Right forelimb (tissue), 1 donor: ENCODE data around the gene PSMG3.
A peak's percentile ranks its signal among the peaks of the same experiment; 100 is the strongest.
"Not testable (repeated sequence)": the region's sequence is repeated elsewhere in the genome, so short reads cannot be mapped to it uniquely, and the experiment has no call there.

Experiments
- DNase-seq: peaks from one replicate; pipeline ENCODE4 v3.0.0-alpha.2; 2018

PSMG3 gene

DNA sequence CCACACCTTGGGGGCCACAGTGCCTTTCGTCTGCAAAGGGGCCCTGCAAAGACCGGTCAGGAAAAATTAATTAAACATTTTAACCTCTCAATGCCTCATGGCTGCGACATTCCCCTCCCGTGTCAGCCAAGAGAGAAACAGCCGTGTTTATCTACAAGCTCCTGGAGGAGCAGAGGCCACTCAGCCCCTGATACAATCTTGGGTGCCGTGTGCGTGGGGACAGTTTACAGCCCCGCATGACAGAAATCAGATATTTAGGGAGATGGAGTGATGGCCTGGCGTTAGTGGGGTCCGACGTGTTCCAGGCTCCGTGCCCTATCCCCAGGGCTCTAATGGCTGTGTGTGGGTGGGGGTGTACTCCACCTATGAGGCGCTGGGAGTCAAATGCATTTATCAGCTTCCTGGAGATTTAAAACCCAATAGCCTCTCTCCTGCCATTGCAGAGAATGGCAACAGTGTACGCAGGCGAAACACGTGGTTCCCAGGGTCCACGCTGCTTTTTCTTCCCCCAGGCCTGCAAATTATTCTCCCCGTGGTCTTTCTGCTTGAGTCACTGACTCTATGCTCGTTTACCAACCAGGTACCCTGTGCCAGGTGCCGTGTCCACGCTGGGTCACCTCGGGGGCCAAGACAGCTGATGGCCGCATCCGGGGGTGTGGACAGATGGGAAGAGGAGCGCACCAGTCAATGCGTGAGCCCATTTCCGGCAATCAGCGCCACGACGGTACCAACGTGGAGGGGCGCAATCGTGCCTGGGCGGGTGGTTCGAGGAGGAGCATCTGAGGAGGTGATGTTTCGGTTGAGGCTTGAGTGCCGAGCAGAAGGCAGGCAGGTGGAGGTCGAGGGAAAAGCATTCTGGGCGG is 26.6 kb upstream of the PSMG3 start:
- no peak for DNase-seq

DNA sequence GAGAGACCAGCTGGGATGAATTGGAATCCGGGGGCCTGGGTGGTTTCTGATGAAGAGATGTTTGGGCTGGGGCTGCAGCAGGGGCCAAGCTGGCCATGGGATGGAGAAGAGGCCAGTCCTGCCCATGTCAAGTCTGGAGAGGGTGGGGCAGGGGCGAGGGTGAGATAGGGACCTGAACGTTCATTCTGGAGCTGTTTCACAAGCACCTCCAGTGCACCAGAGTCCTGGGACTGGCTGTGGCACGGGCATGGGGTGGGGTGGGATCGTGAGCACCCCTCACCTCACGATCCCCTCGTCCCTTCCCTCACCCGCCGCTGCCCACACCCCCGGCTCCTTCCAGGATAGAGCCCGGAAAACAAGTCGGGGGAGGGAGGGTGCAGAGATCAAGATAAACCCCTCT is 25.8 kb upstream of the PSMG3 start:
- no peak for DNase-seq

DNA sequence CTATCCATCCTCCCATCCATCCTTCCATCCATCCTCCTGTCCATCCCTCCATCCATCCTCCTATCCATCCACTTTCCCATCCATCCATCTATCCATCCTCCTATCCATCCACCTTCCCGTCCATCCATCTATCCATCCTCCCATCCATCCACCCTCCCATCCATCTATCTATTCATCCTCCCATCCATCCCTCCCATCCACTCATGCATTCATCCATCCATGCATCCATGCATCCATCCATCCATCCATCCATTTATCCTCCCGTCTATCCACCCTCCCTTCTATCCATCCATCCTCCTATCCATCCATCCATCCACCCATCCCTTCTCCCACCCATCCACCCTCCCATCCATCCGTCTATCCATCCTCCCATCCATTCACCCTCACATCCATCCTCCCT is 25.2 kb upstream of the PSMG3 start:
- DNase-seq, result no peak

DNA sequence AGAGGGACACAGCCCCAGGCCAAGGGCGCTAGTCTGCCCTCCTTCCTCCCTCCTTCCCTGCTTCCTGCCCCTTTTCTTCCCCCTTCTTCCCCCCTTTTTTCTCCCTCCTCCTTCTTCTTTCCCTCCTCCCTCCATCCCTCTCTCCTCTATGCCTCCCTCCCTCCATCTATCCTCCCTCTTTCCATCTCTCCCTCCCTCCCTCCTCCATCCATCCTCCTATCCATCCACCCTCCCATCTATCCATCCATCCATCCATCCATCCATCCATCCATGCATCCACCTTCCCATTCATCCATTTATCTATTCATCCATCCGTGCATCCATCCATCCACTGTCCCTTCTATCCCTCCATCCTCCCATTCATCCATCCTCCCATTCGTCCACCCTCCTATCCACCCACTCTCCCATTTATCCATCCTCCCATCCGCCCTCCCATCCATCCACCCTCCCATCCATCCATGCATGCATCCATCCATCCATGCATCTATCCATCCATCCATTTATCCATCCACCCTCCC is 24.1 kb upstream of the PSMG3 start:
- no peak for DNase-seq

DNA sequence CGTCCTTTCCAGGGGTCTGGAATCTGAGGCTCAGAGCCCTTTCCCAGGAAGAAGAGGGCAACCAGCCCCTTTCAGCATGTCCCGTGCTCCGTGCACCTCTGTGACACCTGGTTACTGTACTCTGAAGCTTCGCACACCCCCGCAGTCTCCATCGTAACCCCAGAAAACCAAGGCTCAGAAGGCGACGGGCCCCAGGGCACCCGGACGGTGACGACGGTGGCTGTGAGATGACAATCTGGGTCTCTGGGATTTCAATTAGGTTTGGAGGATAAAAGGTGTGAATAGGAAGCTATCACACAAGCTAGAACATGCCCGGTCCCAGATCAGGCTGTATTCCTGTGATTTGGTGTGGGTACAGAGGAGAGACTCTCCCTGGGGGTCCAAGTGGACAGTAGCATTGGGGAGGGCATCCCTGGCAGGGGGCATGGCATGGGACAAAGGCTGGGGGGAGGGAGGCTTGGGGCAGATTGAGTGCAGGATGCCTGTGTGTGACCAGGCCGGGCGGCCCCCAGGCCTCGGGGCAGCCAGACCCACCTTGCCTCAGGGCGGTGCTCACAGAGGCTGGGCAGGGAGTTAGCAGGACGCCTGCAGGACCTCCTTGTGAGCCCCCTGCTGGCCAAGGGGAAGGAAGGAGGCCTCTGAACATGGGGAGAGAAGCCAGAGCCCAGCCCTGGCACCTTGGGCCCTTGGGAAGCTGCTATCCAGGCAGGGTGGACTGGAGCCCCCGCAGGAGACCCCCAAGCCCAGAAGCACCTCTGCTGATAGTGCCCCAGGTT is 23.4 kb upstream of the PSMG3 start:
- no peak for DNase-seq

DNA sequence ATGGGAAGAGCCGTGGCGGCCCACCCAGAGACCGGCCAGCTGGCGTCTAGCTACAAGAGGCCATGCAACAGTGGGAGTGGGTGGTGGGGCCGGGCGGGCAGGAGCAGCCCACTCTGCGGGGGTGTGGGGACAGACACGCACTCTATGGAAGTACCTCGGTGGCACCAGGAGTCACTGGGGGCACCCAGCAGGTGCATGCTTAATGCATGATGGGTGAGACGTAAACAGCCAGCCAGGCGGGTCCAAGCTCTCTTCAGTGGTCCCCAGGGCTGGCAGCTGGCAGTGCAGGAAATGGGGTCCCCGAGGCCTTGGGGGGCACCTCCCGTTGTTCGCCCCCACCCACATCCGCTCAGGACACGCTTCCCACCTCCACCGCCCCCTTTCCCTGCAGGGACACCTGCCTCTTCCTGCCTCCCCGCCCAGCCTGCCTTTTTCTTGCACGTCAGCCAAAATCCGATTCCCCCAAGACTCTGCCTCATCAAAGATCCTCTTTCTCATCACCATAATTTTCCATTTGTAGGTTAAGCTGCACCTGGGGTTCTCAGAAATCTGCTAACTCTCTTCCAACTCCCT is 22.6 kb upstream of the PSMG3 start:
- no peak for DNase-seq

DNA sequence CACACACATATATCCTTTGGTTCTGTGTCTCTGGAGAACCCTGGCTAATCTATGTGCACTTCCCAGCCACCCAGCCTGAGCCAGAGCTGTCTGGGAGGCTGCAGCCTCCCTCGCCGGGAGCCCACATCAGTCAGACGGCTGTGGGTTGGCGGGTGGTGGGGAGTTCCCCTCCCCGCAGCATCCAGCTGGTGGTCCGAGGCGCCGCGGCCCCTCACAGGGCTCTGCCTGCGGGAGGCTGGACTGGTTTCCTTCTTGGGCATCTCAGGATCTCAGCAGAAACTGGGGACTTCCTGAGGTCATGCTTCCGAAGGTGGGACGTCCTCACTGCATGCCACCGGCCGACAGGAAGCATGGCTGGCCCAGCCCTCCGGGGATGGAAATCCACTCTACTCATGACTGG is 22.0 kb upstream of the PSMG3 start:
- no peak for DNase-seq

DNA sequence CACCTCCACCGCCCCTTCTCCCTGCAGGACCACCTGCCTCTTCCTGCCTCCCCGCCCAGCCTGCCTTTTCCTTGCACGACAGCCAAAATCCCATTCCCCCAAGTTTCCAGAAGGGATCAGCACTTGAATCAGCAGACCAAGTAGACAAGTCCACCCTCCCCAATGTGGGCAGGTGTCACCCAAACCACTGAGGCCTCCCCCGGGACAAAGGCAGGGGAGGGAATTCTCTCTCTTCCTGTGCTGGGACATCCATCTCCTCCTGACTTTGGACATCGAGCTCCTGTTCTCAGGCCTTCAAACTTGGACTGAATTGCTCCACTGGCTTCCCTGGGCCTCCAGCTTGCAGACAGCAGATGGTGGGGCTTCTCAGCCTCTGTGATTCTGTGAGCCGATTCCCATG is 21.6 kb upstream of the PSMG3 start:
- DNase-seq, result no peak

DNA sequence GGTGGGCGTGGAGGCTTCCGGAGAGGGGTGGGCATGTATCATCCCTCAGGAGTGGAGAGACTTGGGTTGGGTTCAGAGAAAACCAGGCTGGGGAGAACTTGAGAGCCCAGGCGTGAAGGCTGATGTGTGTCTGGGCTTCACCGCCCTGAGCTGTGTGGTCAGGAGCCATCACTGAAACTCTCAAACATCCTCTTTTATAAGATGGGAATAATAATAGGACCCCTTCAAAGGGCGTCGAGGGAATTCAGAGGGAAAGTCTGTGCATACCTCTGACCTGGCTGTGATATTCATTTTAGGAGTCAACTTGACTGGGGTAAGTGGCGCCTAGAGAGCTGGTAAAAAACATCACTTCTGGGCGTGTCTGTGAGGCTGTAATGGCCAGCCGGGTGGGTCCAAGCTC is 21.1 kb upstream of the PSMG3 start:
- DNase-seq, result no peak

DNA sequence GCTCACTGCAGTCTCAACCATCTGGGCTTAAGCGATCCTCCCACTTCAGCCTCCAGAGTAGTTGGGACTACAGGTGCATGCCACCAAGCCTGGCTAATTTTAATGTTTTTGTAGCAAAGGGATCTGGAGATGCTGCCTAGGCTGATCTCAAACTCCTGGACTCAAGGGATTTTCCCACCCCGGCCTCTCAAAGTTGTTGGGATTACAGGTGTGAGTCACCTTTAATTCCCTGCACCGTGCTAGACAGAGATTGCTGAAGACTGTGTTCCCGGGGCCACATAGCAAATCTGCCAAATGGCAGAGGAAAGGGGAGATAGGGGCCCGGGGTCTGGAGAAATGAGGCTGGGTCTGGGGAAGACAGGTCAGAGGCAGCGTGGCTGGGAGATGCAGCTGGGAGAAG is 20.6 kb upstream of the PSMG3 start:
- DNase-seq, result no peak

DNA sequence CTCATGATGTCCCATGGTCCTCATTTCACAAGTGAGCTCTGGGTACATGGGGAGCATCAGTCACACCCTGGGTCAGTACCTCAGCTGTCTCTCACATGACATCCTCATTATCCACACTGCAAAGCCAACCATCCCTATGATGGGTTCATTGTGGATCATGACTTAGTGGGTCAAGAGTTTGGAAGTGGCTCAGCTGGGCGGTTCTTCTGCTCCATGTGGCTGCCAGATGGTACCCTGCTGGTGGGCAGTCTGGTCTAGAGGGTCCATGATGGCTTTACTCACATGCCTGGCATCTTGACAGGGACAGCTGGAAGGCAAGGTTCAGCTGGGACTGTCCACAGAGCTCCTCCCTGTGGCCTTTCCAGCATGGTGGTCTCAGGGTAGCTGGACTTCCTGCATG is 19.1 kb upstream of the PSMG3 start:
- no peak for DNase-seq

DNA sequence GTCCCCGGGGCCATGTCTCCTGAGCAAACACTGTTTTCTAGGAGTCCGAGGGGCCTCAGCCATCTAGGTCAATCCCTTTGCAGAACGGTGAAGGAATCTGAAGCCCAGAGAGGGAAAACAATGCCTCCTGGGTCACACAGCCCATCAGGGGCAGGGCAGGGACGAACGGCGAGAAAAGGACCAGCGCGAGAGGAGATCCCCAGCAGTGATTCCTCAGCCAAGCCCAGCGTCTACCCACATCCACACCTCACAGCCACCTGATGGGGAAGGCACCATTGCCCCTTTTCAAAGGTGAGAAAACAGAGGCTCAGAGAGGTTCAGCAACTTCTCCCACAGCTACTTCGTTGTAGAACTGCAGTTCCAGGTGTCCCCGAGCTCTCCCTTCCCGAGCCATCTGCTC is 17.9 kb upstream of the PSMG3 start:
- no peak for DNase-seq

DNA sequence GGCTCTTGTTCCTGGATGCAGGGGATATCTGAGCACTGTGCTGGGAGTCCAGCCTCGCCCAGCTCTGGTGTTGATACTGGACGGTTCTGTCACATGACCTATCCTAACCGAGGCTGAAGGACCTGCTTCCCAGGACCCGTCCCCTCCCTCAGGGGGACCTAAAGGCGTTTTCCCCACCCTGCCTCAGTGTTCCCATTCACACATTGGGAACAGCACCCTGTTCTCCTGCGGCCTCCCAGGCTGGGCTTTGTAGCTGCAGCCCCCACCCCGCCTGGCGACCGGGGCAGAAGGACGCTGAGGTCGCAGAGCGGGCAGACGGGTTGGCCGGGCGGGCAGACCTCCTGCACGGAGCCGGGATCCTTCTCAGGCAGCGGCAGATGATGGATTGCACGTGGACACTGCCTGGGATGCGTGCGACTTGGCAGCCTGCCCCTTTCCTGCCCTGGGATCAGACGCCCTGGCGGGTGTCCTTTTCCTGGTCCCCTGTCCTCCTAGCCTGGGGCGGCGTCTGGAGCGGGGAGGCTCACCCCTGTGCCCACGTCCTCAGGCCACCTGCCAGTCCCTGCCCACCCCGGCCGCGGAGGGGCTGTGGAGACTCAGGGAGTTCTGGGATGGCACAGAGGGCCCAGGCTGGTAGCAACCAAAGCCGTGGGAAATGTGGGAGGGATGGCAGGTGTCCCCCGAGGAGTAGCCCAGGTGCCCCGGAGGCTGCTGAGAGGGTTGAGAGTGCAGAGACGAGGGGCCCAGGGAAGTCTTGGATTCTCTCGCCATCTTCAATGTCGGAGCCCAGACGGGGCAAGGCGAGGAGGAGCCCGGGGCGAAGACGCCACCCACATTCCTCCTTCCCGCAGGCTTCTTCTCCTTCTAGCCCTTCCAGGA is 17.2 kb upstream of the PSMG3 start:
- DNase-seq, result no peak

DNA sequence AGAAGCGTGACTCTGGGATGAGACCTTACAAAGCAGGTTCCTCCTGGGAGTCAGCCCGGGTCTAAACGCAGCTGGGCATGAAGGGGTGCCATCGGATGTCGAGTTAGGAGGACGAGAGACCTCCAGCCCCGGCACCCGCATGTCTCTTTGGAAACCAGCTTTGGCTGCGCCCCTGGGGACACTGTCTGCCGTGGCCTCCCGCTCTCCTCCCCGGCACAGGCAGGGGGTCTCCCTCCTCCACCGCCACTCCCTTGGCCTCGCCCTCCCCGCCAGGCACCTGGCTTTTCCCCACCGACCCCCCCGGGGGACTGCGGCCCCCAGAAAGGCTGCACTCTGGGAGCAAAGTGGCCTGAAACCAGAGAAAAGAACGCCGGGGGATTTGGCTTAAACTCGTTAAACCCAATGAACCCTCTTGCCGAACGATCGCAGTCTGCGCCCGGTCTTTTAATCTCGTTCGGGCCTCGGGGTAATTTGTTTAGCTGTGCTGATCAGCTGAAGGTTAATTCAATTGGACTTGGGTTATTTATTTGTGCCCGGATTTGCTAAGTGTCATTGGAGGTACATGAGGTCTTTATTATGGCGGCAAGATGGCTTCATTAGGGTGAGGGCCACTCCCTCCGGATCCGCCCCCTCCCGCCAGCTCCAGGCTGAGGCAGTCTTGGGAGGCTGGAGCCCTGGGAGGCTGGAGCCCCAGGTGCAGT is 16.4 kb upstream of the PSMG3 start:
- no peak for DNase-seq

DNA sequence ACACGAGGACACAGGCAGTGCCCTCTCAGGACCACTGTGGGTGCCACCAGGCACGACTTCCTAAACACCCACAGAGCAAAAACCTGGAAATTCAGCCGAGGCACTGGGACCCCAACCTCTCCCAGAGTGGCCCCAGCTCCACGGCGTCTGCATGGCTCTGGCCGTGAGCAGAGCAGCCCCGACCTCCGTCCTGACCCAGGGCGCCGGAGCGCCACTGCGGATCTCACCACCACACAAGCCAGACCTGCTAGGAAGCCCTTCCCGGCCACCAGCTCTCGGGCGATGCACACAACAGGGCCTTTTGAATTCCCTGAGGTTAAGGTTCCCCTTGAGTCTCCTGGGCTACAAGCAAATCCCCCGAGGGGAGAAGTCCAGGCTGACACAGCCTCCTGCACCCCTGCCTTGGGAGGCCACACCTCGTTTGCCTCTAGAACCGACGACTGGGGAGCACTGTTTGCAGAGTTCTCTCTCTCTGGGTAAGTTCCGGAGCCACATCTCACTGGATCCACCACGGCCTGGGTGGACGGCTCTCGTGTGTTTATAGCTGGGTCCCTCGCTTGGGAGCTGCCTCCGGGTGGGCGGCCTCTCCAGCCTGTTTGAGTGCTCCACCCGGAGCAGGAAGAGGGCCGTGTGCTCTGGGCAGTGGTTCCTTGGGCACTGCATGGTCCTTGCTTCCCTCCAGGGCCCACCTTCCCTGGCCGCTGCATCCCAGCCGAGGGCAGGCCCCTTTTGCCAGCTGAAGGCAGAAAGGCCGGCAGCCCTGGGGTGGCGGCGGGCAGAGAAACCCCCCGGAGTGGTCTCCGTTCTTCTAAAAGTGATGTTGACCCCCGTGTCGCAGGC is 15.5 kb upstream of the PSMG3 start:
- DNase-seq, result no peak

DNA sequence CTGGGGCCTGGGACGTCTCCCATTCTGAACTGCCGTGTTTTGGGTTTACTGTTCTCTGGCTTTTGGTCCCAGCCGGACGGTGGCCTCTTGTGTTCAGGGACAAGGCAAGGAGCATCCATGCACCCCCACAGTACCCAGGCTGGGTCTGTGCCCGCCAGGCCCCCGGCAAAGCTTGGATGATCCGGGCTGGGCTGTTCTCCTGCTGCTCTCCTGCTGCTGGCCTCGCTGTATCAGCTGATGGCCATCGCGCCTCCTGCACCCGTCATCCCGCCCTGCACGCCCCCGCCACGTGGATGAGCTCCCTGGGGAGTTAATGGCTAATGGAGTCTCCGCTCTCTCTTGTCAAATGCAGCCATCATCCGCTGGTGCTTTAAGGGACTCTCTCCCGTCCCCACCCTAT is 14.9 kb upstream of the PSMG3 start:
- DNase-seq, result no peak

DNA sequence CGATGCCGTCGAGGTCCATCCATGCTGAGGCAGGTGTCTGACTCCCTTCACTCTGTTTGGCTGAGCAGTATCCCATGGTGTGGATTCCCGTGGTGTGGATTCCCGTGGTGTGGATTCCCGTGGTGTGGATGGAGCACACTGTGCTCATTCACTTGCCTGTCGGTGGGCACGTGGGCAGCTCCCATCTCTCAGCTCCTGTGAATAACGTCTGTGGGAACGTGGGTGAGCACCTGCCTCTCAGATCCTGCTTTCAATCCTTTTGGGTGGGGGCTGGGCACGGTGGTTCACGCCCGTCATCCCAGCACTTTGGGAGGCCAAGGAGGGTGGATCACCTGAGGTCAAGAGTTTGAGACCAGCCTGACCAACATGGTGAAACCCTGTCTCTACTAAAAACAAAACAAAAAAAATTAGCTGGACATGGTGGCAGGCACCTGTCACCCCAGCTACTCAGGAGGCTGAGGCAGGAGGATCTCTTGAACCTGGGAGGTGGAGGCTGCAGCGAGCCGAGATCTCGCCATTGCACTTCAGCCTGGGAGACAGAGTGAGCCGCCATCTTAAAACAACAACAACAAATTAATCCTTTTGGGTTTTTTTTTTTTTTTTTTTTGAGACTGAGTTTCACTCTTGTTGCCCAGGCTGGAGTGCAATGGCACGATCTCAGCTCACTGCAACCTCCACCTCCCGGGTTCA is 13.6 kb upstream of the PSMG3 start:
- not testable (repeated sequence) for DNase-seq

DNA sequence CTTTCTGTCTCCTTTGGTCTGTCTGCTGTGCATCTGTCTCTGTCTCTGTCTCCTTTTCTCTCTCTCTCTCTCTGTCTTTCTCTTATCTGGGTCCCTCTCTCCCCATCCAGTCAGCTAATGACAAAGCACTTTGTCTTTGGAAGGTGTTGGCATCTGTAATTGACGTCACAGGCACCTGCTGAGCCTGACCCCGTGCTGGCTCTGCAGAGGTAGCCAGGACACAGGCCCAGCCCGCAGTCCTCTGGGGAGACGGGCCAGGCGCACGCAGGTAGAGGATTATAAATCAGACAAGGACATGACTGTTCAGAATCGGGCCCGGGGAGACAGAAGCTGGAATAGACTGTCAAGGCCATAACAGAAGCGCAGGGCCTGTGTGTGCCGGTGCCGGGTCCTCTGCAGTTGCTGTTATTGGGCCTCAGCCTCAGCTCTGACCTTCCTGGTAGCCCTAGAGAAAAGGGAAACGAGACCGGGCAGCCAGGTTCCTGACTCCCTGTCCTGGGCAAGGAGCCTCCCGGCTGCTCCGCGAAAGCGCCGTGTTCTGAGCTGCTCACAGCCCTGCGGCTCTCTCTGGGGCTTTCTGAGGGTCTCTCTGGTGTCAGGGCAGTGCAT is 10.7 kb upstream of the PSMG3 start:
- no peak for DNase-seq

DNA sequence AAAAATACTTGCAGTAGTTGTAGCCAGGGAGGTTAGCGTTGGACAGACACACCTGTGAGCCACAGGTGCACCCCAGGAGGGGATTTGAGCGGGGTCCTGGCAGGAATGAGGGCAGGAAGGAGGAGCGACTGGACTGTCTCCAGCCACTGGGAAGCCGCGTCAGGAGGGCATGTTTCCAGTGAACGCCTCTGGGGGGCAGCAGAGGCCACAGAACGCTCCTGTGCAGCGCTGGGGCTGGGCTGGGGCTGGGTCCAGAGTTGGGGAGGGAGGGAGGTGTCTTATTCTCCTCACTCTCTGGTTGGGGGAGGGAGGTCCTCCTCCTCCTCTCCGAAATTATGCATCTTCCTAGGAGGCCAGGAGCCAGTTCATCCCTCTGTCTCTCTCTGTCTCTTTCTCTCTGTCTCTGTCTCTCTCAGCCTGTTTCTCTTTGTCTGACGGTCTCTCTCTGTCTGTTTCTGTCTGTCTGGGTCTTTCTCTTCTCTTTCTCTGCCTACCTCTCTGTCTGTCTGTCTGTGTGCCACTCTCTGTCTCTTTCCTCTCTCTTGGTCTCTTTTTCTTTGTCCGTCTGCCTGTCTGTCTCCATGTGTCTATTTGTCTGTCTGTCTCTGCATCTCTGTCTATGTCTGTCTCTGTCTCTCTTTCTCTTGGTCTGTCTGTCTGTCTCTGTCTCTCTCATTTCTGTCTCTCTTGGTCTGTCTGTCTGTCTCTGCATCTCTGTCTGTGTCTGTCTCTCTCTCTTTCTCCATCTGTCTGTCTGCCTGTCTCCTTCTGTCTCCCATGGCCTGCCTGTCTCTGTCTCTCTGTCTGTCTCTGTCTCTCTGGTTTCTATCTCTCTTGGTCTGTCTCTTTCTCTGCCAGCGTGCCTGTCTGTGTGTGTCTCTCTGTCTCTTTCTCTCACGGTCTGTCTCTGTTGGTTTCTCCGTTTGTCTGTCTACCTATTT is 9.9 kb upstream of the PSMG3 start:
- peak; percentile 89 for DNase-seq
